H1 (cell line): ENCODE data around the gene CEP350. TPM values are rescaled to one million over a fixed set of nuclear protein-coding genes. Genes with fewer than 3 reads are reported as not detected.

Experiments used
- CTCF ChIA-PET: fragments of 300-600 bp; sonication (Branson Sonifier 250); formaldehyde crosslinking; loops from one replicate; lab custom pipeline; 2021; ENCODE audit not compliant: partially characterized antibody; lab: Charles Lee
- POLR2A ChIA-PET: fragments of 300-600 bp; sonication (Branson Sonifier 250); formaldehyde crosslinking; loops from one replicate; lab custom pipeline; 2021; ENCODE audit warnings: inconsistent platforms; ENCODE audit not compliant: partially characterized antibody; lab: Charles Lee
- DNase-seq, 2 experiments: peaks; one replicate each; pipeline versions ENCODE4 v3.0.0 to v3.0.0-alpha.2; 2010 to 2022; ENCODE audit warnings: low spot score in 2 of 2, low read depth in 1 of 2, mixed read lengths in 1 of 2
- FAIRE-seq: peaks from 2 replicates; lab custom pipeline; 2011; peaks lifted over from hg19 to GRCh38; lab: Jason Lieb, UNC
- H2AFZ ChIP-seq: 2 replicates; pipeline ENCODE4 v1.8.1; 2012; ENCODE audit warnings: low read length, inconsistent platforms
- H2AK5ac ChIP-seq: 2 replicates; pipeline ENCODE4 v1.6.1; 2013; ENCODE audit warnings: low read depth, low read length
- H2BK120ac ChIP-seq: replicated peaks from 2 replicates; pipeline ENCODE3; 2013; ENCODE audit warnings: low read depth, low read length, inconsistent platforms
- H2BK12ac ChIP-seq: 2 replicates; pipeline ENCODE4 v1.6.1; 2013; ENCODE audit warnings: low read depth, low read length
- H2BK15ac ChIP-seq: 2 replicates; pipeline ENCODE4 v1.6.1; 2013; ENCODE audit warnings: low read length
- H2BK20ac ChIP-seq: 2 replicates; pipeline ENCODE4 v1.6.1; 2013; ENCODE audit warnings: low read length
- H2BK5ac ChIP-seq: 2 replicates; pipeline ENCODE4 v1.6.1; 2013; ENCODE audit warnings: low read depth, low read length
- H3K14ac ChIP-seq: 2 replicates; pipeline ENCODE4 v1.6.1; 2013; ENCODE audit warnings: inconsistent platforms; ENCODE audit not compliant: insufficient read length
- H3K18ac ChIP-seq: 2 replicates; pipeline ENCODE4 v1.6.1; 2013; ENCODE audit warnings: low read length; ENCODE audit errors: extremely low read depth
- H3K23ac ChIP-seq: 2 replicates; pipeline ENCODE4 v1.6.1; 2013; ENCODE audit warnings: inconsistent platforms; ENCODE audit not compliant: insufficient read length
- H3K23me2 ChIP-seq: 2 replicates; pipeline ENCODE4 v1.6.1; 2013; ENCODE audit warnings: low read depth, low read length
- H3K27ac ChIP-seq: 2 replicates; pipeline ENCODE4 v1.6.1; 2011; ENCODE audit warnings: low read depth, low read length, inconsistent platforms
- H3K27me3 ChIP-seq, 4 experiments: replicated peaks in 1 of 4; 1 replicate in 1 of 4; 2 replicates in 3 of 4; pipeline versions ENCODE4 v1.6.1 to v1.8.1; 2011 to 2013; ENCODE audit warnings: low read length in 3 of 4, mild to moderate bottlenecking in 3 of 4, inconsistent platforms in 2 of 4, mixed read lengths in 2 of 4, moderate library complexity in 1 of 4; ENCODE audit not compliant: control insufficient read depth in 3 of 4, insufficient read depth in 3 of 4; ENCODE audit errors: extremely low read depth in 1 of 4
- H3K36me3 ChIP-seq, 4 experiments: 2 replicates each; pipeline versions ENCODE4 v1.6.1 to v1.8.1; 2011 to 2013; ENCODE audit warnings: mild to moderate bottlenecking in 4 of 4, low read length in 3 of 4, moderate library complexity in 2 of 4, control low read depth in 1 of 4, inconsistent platforms in 1 of 4; ENCODE audit not compliant: insufficient read depth in 4 of 4, control insufficient read depth in 2 of 4
- H3K4ac ChIP-seq: replicated peaks from 2 replicates; pipeline ENCODE3; 2013; ENCODE audit warnings: low read length, low read depth, mixed read lengths, inconsistent platforms; ENCODE audit not compliant: insufficient read length
- H3K4me1 ChIP-seq, 4 experiments: replicated peaks in 1 of 4; 1 replicate in 1 of 4; 2 replicates in 3 of 4; pipeline versions ENCODE4 v1.6.1 to v1.8.1; 2011 to 2013; ENCODE audit warnings: low read length in 3 of 4, inconsistent platforms in 2 of 4, mixed read lengths in 1 of 4; ENCODE audit not compliant: insufficient read depth in 4 of 4, control insufficient read depth in 3 of 4
- H3K4me2 ChIP-seq, 2 experiments: 2 replicates each; pipeline versions ENCODE4 v1.6.1 to v1.8.1; 2011 to 2013; ENCODE audit warnings: low read depth in 2 of 2, low read length in 2 of 2, control low read depth in 1 of 2, inconsistent platforms in 1 of 2, mild to moderate bottlenecking in 1 of 2; ENCODE audit not compliant: insufficient read depth in 1 of 2
- H3K4me3 ChIP-seq, 4 experiments: fragments of 200-600, 300-600 bp in 1 of 4; sonication (generic), shearing (Covaris generic), sonication (Bioruptor Twin) in 1 of 4; 2 replicates each; pipeline versions ENCODE4 v1.5.1 to v1.8.1; 2011 to 2016; ENCODE audit warnings: low read length in 4 of 4, low read depth in 3 of 4, control low read depth in 2 of 4, inconsistent platforms in 2 of 4, mild to moderate bottlenecking in 2 of 4, mixed read lengths in 1 of 4, moderate library complexity in 1 of 4; ENCODE audit not compliant: insufficient read depth in 2 of 4; ENCODE audit errors: extremely low read depth in 1 of 4
- H3K56ac ChIP-seq: replicated peaks from 2 replicates; pipeline ENCODE3; 2013; ENCODE audit warnings: low read depth, mild to moderate bottlenecking, mixed read lengths, low read length, inconsistent platforms; ENCODE audit not compliant: insufficient read length
- H3K79me1 ChIP-seq: 2 replicates; pipeline ENCODE4 v1.6.1; 2013; ENCODE audit warnings: low read depth, low read length, control low read depth
- H3K79me2 ChIP-seq, 2 experiments: 2 replicates each; pipeline versions ENCODE4 v1.6.1 to v1.8.1; 2012 to 2013; ENCODE audit warnings: low read length in 2 of 2, mild to moderate bottlenecking in 2 of 2, inconsistent platforms in 1 of 2; ENCODE audit not compliant: insufficient read depth in 2 of 2, control insufficient read depth in 1 of 2
- H3K9ac ChIP-seq, 4 experiments: replicated peaks in 1 of 4; 1 replicate in 1 of 4; 2 replicates in 3 of 4; pipeline versions ENCODE4 v1.6.1 to v1.8.1; 2011 to 2013; ENCODE audit warnings: low read depth in 3 of 4, low read length in 3 of 4, control low read depth in 2 of 4, mild to moderate bottlenecking in 2 of 4, moderate library complexity in 2 of 4, inconsistent platforms in 1 of 4; ENCODE audit errors: extremely low read depth in 1 of 4
- H3K9me3 ChIP-seq, 2 experiments: 2 replicates each; pipeline versions ENCODE4 v1.6.1 to v1.8.1; 2012 to 2013; ENCODE audit warnings: mild to moderate bottlenecking in 2 of 2, moderate library complexity in 2 of 2, control low read depth in 1 of 2, inconsistent platforms in 1 of 2, low read depth in 1 of 2, low read length in 1 of 2, mixed read lengths in 1 of 2; ENCODE audit not compliant: insufficient read depth in 2 of 2
- H4K20me1 ChIP-seq, 2 experiments: replicated peaks in 1 of 2; 2 replicates each; pipeline versions ENCODE3 to v1.8.1; 2011 to 2013; ENCODE audit warnings: inconsistent platforms in 2 of 2, low read length in 2 of 2, mild to moderate bottlenecking in 1 of 2; ENCODE audit not compliant: insufficient read depth in 2 of 2, control insufficient read depth in 1 of 2
- H4K5ac ChIP-seq: 2 replicates; pipeline ENCODE4 v1.6.1; 2013; ENCODE audit warnings: low read length, low read depth, mixed read lengths, inconsistent platforms; ENCODE audit not compliant: insufficient read length
- H4K8ac ChIP-seq: 2 replicates; pipeline ENCODE4 v1.8.0; 2013; ENCODE audit warnings: mild to moderate bottlenecking, moderate library complexity, low read length, inconsistent platforms; ENCODE audit not compliant: insufficient read depth; ENCODE audit errors: extremely low read depth
- H4K91ac ChIP-seq: replicated peaks from 2 replicates; pipeline ENCODE3; 2013; ENCODE audit warnings: low read length, mixed read lengths, inconsistent platforms; ENCODE audit not compliant: insufficient read length
- CREB1 ChIP-seq: IDR thresholded peaks from 2 replicates; pipeline ENCODE4 v1.6.1; 2012; ENCODE audit warnings: inconsistent platforms
- CTBP2 ChIP-seq: IDR thresholded peaks from 2 replicates; pipeline ENCODE4 v1.7.0; 2011; ENCODE audit warnings: borderline replicate concordance, mild to moderate bottlenecking, moderate library complexity, mixed read lengths, low read length; ENCODE audit not compliant: insufficient read depth, insufficient read length
- GTF2F1 ChIP-seq: IDR thresholded peaks from 2 replicates; pipeline ENCODE4 v1.6.1; 2012; ENCODE audit warnings: low read depth, low read length, improper control_type of control experiment, borderline replicate concordance
- POLR2A ChIP-seq, 2 experiments: IDR thresholded peaks; 1 replicate in 1 of 2; 2 replicates in 1 of 2; pipeline ENCODE4 v1.6.1; 2011; ENCODE audit warnings: low read depth in 2 of 2, low read length in 2 of 2, mild to moderate bottlenecking in 2 of 2; ENCODE audit errors: control extremely low read depth in 1 of 2
- RFX5 ChIP-seq: IDR thresholded peaks from 2 replicates; pipeline ENCODE4 v1.6.1; 2011; ENCODE audit warnings: low read depth, low read length, improper control_type of control experiment, borderline replicate concordance
- SAP30 ChIP-seq: fragments of 300-600 bp; sonication (generic); IDR thresholded peaks from 2 replicates; pipeline ENCODE4 v1.7.1; 2012; ENCODE audit warnings: low read length, moderate library complexity, mild to moderate bottlenecking, inconsistent platforms; ENCODE audit not compliant: insufficient read depth, insufficient replicate concordance
- WGBS, 2 experiments: shearing (Covaris generic) in 1 of 2; methylation state at CpG; one replicate each; pipeline versions ENCODE4 v1.1.6 to v1.1.7; 2013 to 2015; ENCODE audit warnings: low lambda C conversion rate in 2 of 2, mixed read lengths in 2 of 2, inconsistent platforms in 1 of 2, low coverage in 1 of 2, missing lambda C conversion rate in 1 of 2; ENCODE audit not compliant: insufficient replicate concordance in 2 of 2, insufficient coverage in 1 of 2, insufficient read length in 1 of 2; ENCODE audit errors: extremely low coverage in 1 of 2, missing lambda C conversion rate in 1 of 2; 5-methylcytosine and 5-hydroxymethylcytosine counted together
- polyA plus RNA-seq, 7 experiments: library from polyadenylated mRNA; depleted of rRNA in 3 of 7; stranded (reverse) in 5 of 7; unstranded in 2 of 7; fragments of >200 nt in 5 of 7; fragments of 200-250 nt in 2 of 7; gene quantifications; 1 replicate in 5 of 7; 2 replicates in 1 of 7; 4 replicates in 1 of 7; pipeline versions ENCODE4 v1.2.1 to v1.2.3, GENCODE V29; 2011 to 2013; ENCODE audit warnings: missing spikeins in 2 of 7, mixed read lengths in 2 of 7
- total RNA-seq: library from RNA; stranded (reverse); fragmentation: NEBNext Ultra II Directional; extraction: Animal tissue kit (Norgen Biotek cat#: 25700); gene quantifications from 2 replicates; pipeline ENCODE4 v1.2.1, GENCODE V29; 2021

Gene CEP350
- total and polyA plus RNA-seq, 2 of the 8 experiments (the other 6 are each of a cell fraction or from before 2014, with no cell fraction given), result 5.6 to 39.4 TPM

DNA sequence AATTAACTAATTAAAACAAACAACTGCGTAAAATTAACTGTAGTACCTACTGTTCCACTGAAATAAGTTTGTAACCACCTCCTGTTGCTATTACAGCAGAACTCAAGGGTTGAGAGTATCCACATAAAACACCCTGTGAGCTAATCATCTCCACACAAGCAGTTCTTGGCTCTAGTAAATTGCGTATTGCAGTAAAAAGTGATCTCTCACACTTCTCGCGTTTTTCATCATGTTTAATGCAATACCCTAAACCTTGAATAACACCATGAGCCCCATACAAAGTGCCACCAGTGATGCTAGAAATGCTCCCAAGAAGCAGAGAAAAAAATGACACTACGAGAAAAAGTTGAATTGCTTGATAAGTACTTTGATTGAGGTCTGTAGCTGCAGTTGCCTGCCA lies 29.3 kb upstream of the CEP350 start:
- Histone ChIP-seq H4K8ac (no peak overlapping the region), H3K4me1 (peaks cover 0 to 12% (median 3%) of the 10 kb centered on the region in 4 experiments; a peak in 2 of 7 replicates), H3K27me3 (no peaks in the 10 kb centered on the region), H2AFZ (no peak overlapping the region), H4K91ac (no peak overlapping the region), H3K9ac (no peak overlapping the region), H2BK12ac (no peak overlapping the region), H2BK120ac (no peak overlapping the region), H3K79me1 (no peaks in the 10 kb centered on the region), H4K5ac (no peak overlapping the region), H3K18ac (no peak overlapping the region), H2AK5ac (no peak overlapping the region), H3K4ac (no peak overlapping the region), H2BK15ac (no peak overlapping the region), H3K23me2 (no peaks in the 10 kb centered on the region), H3K23ac (no peak overlapping the region), H2BK20ac (no peak overlapping the region), H2BK5ac (no peak overlapping the region), H4K20me1 (no peaks in the 10 kb centered on the region), H3K56ac (no peak overlapping the region), H3K4me2 (no peak overlapping the region), H3K27ac (no peak overlapping the region), H3K14ac (no peak overlapping the region), H3K36me3 (no peaks in the 10 kb centered on the region), H3K79me2 (no peaks in the 10 kb centered on the region), H3K9me3 (no peaks in the 10 kb centered on the region), H3K4me3 (no peak overlapping the region)
- FAIRE-seq, result no peak
- ChIA-PET CTCF (interaction anchor here (1.4 to 1.9 kb wide), 2 partner anchors 13 to 16 kb away, joined by 3 to 5 read pairs; no protein-coding TSS in a partner anchor), POLR2A (no interaction called here)
- 92% methylated on average over 5 of the region's 5 CpGs; no CpG with 5 or more reads in 1 of the 2 experiments for WGBS, 2 experiments
- no peak for DNase-seq
- TF ChIP-seq SAP30 (no peak), CTBP2 (no peak), RFX5 (no peak), CREB1 (no peak), GTF2F1 (no peak), POLR2A (IDR thresholded peaks at IDR 0.05; ENCODE audit: control extremely low read depth in 1 of 2, low read depth in 2 of 2, low read length in 2 of 2) (no peak)
